Liver (tissue), 3 donors: ENCODE results near the gene CCDC179.

Experiments used
- ATF3 ChIP-seq: IDR thresholded peaks from 2 replicates; pipeline ENCODE4 v1.6.1; 2016; ENCODE audit warnings: antibody characterized with exemption
- CTCF ChIP-seq: fragments of 150-350 bp; IDR thresholded peaks from 2 replicates; pipeline ENCODE4 v1.5.1; 2017; ENCODE audit warnings: improper control_type of control experiment, low read depth, low read length; ENCODE audit not compliant: missing input control
- EGR1 ChIP-seq, 2 donors: IDR thresholded peaks; 2 replicates each; pipeline ENCODE4 v1.6.1; 2016 to 2018; ENCODE audit warnings: antibody characterized with exemption in 2 of 2, low read depth in 2 of 2
- GABPA ChIP-seq, 2 donors: IDR thresholded peaks in 1 of 2; conservative IDR thresholded peaks in 1 of 2; 2 replicates each; pipeline ENCODE4 v1.6.1; 2016; ENCODE audit warnings: antibody characterized with exemption in 2 of 2, mild to moderate bottlenecking in 1 of 2, moderate library complexity in 1 of 2
- JUND ChIP-seq, 2 donors: IDR thresholded peaks; 2 replicates each; pipeline ENCODE4 v1.6.1; 2016; ENCODE audit warnings: antibody characterized with exemption in 2 of 2
- NR2F2 ChIP-seq: IDR thresholded peaks from 2 replicates; pipeline ENCODE4 v1.6.1; 2016; ENCODE audit warnings: antibody characterized with exemption
- RAD21 ChIP-seq, 2 donors: IDR thresholded peaks; 2 replicates each; pipeline ENCODE4 v1.6.1; 2016; ENCODE audit warnings: antibody characterized with exemption in 2 of 2, mild to moderate bottlenecking in 2 of 2
- REST ChIP-seq: IDR thresholded peaks from 2 replicates; pipeline ENCODE4 v1.6.1; 2016; ENCODE audit warnings: antibody characterized with exemption, mild to moderate bottlenecking
- SP1 ChIP-seq: IDR thresholded peaks from 2 replicates; pipeline ENCODE4 v1.6.1; 2018; ENCODE audit warnings: antibody characterized with exemption, mild to moderate bottlenecking
- YY1 ChIP-seq: IDR thresholded peaks from 2 replicates; pipeline ENCODE4 v1.6.1; 2016; ENCODE audit warnings: antibody characterized with exemption, mild to moderate bottlenecking
- TF ChIP-seq, protein P1 (sequence below): IDR thresholded peaks from 2 replicates; pipeline ENCODE4 v1.6.1; 2016; ENCODE audit warnings: antibody characterized with exemption
- donor health status: healthy.
- donor health status: healthy.

DNA sequence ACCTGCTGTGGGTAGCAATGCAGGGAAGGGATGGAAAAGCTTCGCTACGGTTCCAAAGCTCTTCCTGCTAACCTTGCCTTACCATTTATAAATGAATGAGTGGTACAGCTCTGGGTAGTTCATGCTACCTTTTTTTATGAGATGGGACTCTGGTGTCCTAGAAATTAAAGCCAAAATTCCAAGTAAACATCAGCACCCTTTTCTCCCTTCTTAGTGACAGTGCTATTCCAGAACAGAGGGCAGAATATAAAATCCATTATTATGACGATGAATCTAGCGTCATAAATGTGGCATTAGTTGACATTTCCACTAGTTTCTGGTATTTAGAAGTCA lies 30.2 kb downstream of the CCDC179 start:
- TF ChIP-seq GABPA (IDR thresholded peaks at IDR 0.05 in 1 of 2, conservative IDR thresholded peaks at IDR 0.05 in 1 of 2) (no peak), NR2F2 (no peak), CTCF (no peak), REST (no peak), EGR1 (IDR thresholded peaks at IDR 0.05; ENCODE audit: low read depth in 2 of 2) (peak in 1 of 2 donors; percentile 2), JUND (IDR thresholded peaks at IDR 0.05) (no peak), YY1 (no peak), SP1 (no peak), RAD21 (IDR thresholded peaks at IDR 0.05) (no peak), ATF3 (no peak)
- TF ChIP-seq, protein P1, sequence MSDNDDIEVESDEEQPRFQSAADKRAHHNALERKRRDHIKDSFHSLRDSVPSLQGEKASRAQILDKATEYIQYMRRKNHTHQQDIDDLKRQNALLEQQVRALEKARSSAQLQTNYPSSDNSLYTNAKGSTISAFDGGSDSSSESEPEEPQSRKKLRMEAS, result no peak
